Epithelial cell of prostate (primary cell): ENCODE measurements around the gene PLEKHM2.

Source experiments
- DNase-seq: peaks from one replicate; pipeline ENCODE4 v3.0.0-alpha.2; 2011; ENCODE audit warnings: low read depth, low spot score
- H3K27ac ChIP-seq: fragments of 450-650 bp; 2 replicates; pipeline ENCODE4 v1.5.1; 2017; ENCODE audit warnings: mild to moderate bottlenecking

Gene PLEKHM2

DNA sequence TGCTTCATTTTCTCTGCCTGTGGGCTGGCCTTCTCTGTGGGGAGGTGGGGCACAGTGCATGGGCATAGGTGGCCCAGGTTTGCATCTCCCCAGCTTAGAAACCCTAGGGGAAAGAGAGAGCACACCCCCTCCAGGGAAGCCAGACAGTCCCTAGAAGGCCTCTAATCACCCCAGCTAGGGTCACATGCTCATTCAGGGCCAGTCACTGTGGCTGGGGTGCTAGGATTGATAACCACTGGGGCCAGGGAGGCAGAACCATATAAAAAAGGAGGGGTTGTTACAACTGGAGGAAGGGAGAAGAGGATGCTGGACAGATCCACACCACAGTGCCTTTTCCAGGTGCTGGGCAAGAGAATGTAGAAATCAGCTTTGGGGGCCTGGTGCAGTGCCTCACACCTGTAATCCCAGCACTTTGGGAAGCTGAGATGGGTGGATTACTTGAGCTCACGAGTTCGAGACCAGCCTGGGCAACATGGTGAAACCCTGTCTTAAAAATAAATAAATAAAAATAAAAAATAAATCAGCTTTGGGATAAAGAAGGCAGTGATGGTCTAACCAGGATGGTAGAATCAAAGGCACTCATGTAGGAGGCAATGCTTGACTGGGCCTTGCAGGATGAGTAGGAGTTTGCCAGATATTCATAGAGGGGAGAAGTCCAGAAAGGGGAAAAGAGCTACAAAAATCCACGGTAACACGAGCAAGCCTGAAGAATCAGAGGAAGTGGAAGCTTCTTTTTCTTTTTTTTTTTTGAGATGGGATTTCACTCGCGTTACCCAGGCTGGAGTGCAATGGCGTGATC lies 94.0 kb downstream of the PLEKHM2 start:
- no peak for DNase-seq
- H3K27ac ChIP-seq, result no peak overlapping the region
